Subcutaneous adipose tissue (tissue), 4 donors: ENCODE results near the gene MGLL. TPM values are rescaled to one million over a fixed set of nuclear protein-coding genes. Genes with fewer than 3 reads are reported as not detected.

Source experiments
- total RNA-seq, 4 donors: library from RNA; depleted of rRNA; stranded (reverse); fragments of >200 nt; gene quantifications; one replicate each; pipeline ENCODE4 v1.1.0, GENCODE V29; 2016
- TF ChIP-seq, protein P1 (sequence below): fragments of 450-650 bp; IDR thresholded peaks from one replicate; pipeline ENCODE4 v1.5.1; 2016; ENCODE audit warnings: low read depth, mild to moderate bottlenecking, control low read depth, antibody characterized with exemption, moderate library complexity

Gene MGLL
- total RNA-seq, 4 donors from 2014 or later: 83.9 to 292 (median 110) TPM

DNA sequence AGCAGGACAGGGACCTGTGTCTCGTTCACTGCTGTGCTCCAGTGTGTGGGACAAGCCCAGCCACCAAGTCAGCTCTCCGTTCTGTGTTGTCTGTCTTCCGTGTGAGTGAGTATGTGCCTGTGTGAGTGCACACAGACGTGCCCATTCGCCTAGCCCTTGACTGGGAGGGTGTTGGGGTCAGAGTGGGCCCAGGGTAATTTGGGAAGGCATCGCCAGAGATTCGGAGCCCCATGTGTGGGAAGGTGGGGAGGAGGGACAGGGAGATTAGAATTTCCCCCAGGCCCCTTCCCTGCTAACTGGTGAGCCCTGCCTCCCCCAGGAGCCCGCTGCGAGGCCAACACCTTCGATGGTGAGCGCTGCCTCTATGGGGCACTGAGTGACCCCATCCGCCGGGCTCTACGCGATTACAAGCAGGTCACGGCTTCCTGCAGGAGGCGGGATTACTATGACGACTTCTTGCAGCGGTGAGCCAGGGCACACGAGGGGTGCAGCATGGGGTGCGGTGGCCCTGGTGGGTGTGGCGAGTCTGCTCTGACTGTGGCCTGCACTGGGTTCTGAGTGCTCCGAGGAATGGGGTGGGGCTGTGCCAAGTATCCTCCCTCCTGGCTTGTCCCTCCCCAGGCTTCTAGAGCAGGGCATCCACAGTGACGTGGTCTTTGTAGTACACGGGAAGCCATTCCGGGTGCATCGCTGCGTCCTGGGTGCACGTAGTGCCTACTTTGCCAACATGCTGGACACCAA is 146.5 kb downstream of the MGLL start:
- TF ChIP-seq, protein P1, sequence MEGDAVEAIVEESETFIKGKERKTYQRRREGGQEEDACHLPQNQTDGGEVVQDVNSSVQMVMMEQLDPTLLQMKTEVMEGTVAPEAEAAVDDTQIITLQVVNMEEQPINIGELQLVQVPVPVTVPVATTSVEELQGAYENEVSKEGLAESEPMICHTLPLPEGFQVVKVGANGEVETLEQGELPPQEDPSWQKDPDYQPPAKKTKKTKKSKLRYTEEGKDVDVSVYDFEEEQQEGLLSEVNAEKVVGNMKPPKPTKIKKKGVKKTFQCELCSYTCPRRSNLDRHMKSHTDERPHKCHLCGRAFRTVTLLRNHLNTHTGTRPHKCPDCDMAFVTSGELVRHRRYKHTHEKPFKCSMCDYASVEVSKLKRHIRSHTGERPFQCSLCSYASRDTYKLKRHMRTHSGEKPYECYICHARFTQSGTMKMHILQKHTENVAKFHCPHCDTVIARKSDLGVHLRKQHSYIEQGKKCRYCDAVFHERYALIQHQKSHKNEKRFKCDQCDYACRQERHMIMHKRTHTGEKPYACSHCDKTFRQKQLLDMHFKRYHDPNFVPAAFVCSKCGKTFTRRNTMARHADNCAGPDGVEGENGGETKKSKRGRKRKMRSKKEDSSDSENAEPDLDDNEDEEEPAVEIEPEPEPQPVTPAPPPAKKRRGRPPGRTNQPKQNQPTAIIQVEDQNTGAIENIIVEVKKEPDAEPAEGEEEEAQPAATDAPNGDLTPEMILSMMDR: no peak

DNA sequence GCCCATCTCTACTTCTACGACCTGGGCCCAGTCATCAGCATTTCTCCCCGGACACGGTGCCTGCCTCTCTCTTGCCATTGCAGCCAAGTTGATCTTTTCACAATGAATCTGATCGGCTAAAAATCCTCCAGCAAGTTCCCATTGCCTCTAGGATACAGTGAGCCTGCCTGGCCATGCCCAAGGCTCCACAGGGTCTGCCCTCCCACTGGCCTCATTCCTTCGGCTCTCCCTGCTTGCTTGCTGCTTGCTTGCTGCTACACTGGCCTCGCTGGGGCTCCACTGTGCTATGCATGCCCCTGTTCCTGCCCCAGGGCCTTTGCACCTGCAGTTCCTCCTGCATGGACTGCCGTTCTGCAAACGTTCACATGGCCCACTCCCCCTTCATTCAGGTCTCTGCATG is 147.5 kb downstream of the MGLL start:
- TF ChIP-seq, protein P1: no peak

DNA sequence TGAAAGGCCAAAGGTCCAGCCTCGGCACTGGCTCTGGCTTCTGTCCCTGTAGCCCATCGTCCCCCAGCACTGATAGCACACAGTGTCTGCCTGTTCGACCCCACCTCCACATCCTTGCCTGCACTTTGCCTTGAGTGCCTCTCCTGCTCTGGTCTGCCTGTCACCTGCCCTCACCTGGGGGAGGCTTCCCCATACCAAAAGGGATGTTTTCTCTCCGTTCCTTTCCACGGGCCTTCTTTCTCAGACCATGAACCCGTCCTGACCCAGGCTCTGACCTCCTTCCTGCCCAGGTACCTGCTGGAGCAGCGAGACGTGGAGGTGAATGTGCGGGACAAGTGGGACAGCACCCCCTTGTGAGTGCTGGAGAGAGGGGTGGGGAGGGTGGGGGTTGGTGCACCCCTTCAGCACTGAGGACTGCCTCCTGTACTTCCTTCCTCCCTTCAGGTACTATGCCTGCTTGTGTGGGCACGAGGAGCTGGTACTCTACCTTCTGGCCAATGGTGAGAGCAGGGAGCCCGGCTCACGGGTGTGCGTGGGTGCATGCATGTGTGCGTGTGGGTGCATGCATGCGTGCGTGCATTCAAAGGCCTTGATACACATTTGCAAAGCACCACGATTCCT is 148.1 kb downstream of the MGLL start:
- TF ChIP-seq, protein P1: no peak

DNA sequence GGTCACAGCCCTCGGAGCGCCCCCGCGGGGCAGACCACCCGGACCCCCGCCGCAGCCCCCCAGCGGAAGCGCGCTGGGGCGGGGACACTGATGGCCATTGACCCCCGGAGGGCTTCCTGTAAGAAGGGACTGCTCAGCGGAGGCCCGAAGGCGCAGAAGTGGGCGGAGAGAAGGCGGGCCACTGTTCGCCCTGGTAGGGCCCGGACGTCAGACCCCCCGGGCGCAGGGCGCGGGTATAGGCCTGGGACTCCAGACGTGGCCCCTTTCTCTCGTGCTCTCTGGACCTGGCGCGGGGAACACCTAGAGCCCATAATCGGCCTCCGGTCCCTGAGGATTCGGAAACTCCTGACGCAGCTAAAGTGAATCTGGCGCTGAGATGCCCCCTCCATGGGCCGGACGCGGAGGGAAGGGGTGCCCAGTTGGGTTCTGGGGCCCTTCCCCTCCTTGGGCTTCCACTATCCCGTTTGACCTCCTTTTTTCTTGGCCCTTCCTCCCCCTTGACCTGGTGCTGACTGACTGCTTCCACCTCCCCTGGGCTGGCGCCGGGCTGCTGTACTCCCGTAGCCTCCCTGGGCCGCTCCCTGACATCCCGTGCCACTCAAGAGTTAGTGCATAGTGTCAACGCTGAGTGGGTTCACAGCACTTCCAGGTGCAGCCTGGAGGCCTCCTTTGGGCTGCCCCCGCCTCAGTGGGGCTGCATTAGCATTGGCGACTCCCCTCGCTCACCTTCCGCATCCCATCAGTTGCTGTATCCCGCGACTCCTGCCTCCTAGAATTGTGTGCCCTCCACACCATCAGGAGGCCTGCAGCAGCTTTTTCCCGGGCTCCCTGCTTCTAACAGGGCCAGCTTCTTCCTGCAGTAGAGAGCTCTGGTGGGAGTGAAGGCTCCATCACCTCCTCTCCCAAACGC is 148.9 kb downstream of the MGLL start:
- TF ChIP-seq, protein P1: no peak

DNA sequence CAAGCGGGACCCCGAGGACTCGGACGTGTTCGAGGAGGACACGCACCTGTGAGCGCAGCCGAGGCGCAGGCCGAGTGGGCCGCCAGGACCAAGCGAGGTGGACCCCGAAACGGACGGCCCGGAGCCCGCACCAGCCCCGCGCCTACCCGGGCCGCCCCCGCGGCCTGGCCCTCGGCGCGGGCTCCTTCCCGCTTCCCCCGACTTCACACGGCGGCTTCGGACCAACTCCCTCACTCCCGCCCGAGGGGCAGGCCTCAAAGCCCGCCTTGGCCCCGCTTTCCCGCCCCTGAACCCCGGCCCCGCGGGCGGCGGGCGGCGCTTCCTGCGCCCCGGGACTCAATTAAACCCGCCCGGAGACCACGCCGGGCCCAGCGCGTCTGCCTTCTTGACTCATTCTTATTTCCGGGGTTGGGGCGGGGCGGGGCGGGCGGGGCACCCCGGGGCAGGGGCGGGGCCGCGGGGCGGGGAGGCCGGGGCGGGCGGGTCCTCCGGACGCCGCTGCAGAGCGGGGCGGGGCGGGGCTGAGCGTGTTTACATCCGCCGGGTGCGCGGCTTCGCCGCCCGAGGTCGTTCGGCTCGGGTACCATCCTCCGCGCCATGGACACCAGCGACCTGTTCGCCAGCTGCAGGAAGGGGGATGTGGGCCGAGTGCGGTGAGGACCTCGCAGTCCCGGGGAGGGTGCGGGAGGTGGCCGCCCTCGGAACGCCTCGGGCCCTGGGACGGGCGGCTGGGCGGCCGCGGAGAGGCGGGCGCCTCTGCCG is 149.7 kb downstream of the MGLL start, which contains the start of gene ABTB1:
Gene ABTB1, plus strand, starts transcription at position 524 of the 762 bp plus-strand sequence. Its CDS starts 74 bp downstream, at position 598.
- TF ChIP-seq, protein P1: no peak

DNA sequence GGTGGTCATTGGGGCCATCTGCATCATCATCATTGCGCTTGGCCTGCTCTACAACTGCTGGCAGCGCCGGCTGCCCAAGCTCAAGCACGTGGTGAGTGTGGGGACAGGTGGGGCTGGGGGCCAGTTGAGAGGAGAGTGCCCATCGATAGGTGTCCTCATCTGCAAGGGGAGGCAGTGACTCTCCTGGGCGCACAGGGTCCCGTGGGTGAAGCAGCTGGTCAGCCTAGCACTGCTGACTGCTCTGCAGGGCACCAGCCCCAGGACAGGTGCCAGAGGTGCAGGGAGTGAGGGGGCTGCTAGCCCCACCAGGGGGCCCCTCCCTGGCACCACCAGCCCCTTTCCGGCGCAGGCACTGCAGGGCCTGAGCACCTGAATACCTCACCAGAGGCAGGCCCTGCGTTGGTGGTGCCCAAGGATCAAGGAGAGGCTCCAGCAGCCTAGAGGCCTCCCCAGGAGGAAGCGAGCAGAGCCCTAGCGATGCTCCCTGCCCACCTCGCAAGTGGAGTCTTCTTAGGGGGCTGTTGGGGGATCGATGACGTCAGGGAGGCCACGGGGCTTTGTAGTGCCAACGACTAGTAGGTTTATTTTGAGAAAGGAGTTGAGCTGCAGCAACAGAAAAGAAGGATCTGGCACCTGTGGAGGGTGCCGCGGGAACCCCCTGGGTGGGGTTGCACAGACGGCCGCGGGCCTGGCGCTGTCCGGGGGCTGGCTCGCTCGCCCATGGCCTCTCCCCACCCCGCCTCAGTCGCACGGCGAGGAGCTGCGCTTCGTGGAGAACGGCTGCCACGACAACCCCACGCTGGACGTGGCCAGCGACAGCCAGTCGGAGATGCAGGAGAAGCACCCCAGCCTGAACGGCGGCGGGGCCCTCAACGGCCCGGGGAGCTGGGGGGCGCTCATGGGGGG is 150.5 kb downstream of the MGLL start:
- TF ChIP-seq, protein P1: no peak
